CD4-positive, alpha-beta T cell treated with Interferon gamma for 1 hour (primary cell): ENCODE measurements around the gene TSC22D2.
"Not testable (repeated sequence)": the region's sequence is repeated elsewhere in the genome, so short reads cannot be mapped to it uniquely, and the experiment has no call there.

Experiments
- DNase-seq: peaks from one replicate; pipeline ENCODE4 v3.0.0-alpha.2; 2020

Gene TSC22D2

DNA sequence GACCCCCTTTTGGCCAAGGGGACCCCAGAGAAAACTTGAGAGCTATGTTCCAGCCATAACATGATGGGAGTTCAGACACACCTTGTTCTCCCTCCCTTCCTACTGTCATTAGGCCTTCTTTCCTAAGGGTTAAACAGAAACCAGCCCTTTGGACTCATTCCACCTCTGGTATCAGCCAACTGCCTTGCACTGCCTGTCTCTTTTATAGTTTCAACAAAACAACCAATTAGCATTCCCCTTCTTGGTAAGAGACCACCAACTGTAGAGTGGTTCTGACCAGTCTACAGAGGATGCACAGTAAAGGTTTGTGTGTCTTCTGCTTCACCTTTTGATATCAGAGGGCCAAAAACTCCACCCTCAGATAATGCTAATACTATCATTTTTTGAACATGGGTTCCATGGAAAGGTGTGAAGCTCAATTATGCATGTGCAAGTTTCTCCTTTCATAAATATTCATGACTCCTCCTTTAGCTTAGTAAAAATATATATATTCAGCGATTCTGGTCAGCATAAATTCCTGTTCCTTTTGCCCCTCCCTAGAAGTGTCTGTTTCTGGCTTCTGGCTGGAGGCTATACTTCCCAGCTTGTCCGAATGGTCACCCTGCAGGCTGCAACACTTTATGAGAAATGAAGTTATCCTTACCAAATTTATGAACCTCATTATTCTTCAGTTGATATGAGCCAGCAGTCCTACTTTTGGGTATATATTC lies 82.3 kb downstream of the TSC22D2 start:
- DNase-seq: no peak

DNA sequence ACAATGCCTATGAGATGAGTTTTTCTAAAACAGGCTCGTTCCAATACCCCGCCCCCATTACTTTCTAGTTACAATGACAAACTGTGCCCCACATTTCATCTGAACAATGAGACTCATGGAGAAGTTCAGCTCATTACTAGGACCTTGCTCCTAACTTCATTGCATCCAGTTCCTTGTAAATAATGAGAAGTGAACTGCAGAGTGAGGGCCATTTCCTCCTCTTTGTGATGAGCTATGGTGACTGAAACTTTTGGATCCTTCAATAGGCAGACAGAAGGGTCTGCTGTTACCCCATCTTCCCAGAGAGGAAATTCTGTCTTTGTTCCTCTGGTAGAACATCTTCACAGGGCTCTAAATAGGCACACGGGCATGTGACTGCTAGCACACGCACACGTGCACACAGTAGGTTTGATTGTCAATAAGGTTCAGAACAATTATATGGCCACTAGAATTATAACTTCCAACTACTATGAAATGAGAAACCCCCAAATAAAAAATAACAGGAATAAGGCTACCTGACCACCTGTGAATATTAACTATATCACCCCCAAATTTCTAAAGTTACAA lies 86.4 kb downstream of the TSC22D2 start:
- no peak for DNase-seq

DNA sequence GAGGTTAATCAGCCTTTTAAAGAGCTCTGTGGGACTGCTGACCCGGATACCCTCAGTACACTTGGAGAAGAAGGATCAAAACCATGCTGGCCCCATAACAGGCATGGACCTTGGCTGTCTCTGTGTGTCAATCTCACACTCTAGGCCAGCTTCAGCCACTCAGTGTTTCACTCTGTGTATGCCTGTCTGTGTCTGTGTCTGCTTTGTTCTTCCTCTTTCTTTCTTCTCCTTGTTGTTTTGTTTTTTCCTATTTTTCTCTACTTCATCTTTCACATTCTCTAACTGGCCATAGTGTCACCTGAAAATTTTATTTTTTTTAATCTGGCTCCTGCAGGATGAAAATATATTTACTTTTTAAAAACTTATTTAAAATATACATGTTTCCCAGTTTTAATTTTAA lies 87.1 kb downstream of the TSC22D2 start:
- no peak for DNase-seq

DNA sequence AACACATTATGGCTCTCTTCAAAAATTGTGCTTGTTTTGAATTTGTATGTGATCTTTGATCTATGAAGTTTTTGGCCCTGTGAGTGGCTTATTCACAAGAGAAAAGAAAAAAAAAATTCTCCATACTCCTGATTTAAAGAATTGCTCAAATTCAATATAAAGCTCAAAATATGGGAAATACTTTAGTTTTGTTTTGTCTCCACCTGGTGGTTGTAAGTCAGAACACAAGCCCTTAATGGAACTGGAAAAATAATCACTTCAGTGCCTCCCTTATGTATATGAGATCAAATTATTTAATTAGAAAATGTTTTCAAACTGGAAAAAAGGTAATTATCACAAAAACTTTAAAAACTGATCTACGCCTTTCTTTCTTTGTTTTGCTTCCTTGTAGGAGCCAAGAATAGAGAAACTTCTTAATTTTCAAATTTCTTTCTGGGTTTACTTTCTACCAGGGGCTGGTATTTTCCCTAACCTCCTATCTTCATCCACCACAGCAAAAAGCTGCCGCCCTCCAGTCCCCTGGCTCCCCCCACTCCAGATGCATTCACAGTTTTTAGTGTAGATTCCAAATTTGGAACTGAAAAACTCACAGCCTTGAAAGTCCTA lies 87.6 kb downstream of the TSC22D2 start:
- DNase-seq: no peak

DNA sequence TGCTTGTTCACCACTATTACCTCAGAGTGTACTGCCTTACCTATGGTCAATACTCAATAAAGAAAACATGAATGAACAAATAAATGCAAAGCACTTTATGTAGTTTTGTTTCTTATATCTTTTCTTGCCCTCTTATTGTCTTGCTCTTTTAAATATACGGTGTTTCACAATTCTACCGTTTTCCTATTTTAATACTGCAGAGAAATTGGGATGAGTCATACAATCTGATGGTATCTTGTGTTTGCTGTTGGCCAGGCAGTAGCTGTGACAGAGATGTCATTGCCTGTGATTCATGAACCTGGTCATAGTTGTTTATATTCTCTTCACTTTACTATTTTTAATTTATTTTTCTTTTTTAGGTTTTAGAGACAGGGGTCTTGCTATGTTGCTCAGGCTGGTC lies 89.9 kb downstream of the TSC22D2 start:
- DNase-seq: no peak

DNA sequence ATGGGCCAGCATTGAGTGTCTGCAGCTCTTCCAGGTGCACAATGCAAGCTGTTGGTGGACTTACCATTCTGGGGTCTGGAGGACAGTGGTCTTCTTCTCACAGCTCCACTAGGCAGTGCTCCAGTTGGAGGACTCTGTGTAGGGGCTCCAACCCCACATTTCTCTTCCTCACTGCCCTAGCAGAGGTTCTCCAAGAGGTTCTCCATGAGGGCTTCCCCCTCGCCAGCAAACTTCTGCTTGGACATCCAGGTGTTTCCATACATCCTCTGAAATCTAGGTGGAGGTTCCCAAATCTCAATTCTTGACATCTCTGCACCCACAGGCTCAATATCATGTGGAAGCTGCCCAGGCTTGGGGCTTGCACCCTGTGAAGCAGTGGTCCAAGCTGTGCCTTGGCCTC lies 92.9 kb downstream of the TSC22D2 start:
- DNase-seq: not testable (repeated sequence)

DNA sequence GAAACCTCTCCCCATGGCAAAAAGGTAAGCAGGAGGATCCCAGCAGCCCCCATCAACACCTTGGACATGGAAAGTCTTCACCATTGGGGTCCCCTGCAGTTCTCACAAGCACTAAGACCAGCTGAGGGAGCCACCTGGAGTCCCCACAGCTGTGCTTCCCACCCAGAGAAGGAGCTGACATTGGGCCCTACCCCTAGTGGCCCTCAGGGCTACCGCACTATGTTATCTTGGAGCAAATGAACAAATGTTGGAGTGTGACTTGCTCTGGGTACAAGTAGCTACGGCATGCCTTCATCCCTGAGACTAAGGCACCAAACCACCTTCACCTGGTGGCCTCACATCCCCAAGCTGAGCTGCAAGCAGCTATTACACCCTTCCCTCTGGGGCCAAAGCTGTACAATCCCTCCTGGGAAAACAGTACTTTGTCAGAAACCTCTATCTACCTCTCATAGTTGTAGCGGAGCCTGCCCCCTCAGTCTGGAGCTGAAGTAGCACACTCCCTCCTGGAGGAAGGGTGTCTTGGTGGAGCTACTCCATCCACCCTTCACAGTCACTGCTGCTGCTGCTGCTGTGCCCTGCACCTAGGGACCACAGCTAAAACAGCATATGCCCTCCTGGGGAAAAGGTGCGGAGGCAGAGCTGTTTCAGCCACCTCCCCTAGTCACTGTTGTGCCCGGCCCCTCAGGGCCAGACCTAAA lies 95.5 kb downstream of the TSC22D2 start:
- no peak for DNase-seq

DNA sequence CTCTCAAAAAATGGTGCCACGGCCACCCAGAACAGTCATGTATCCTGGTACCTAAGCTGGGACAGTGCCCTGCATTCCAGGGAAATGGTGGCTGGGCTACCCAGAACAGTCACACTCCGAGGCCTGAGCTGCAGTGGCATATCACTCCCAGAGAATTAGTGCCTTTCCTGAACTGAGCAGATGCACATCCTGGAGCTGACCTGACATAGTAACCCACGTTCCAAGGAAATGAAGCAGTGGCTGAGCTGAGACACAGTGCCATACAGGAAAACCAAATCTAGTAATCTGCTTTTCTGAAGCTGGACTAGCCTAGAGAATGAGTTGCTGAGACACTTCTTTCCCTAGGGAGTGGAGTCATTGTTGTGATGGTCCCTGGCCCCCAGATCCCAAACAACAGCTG lies 96.4 kb downstream of the TSC22D2 start:
- no peak for DNase-seq

DNA sequence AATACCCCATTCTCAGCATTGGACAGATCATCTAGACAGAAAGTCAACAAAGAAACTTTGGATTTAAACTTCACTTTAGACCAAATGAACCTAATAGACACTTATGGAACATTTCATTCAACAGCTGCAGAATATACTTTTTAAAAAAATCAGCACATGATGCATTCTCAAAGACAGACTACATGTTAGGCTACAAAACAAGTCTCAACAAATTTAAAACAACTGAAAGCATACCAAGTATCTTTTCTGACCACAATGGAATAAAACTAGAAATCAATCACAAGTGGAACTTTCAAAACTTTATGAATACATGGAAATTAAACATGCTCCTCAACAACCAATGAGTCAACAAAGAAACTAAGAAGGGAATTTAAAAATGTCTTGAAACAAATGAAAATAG lies 100.3 kb downstream of the TSC22D2 start:
- DNase-seq: no peak

DNA sequence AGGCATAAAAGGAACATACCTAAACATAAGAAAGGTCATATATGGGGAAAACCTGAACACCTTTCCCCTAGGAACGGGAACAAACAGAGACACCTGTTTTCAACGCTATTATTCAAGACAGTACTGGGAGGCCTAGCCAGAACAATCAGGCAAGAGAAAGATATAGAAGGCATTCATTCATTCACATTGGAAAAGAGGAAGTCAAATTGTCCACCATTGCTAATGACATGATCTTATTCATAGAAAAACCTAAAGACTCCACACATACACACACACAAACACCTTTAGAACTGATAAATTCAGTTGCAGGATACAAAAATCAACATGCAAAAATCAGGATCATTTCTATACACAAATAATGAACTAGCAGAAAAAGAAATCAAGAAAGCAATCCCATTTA lies 101.7 kb downstream of the TSC22D2 start:
- no peak for DNase-seq

DNA sequence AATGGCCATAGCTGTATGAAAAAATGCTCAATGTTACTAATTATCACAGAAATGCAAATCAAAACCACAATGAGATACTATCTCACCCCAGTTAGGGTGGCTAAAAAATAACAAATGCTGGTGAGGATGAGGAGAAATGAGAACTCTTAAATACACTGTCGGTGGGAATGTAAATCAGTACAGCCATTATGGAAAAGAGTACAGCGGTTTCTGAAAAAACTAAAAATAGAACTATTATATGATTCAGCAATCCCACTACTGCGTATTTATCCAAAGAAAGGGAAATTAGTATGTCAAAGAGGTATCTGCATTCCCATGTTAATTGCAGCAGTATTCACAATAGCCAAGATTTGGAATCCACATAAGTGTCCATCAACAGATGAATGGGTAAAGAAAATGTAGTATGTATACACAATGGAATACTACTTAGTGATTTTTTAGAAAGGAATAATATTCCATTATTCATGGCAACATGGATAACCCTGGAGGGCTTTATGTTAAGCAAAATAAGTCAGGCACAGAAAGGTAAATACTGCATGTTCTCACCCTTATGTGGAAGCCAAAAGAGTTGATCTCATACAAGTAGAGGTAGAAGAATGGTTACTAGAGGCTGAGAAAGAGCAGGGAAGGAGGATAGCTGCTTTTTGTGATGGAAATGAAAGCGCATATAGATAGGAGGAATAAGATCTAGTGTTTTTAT lies 103.2 kb downstream of the TSC22D2 start:
- DNase-seq: no peak

DNA sequence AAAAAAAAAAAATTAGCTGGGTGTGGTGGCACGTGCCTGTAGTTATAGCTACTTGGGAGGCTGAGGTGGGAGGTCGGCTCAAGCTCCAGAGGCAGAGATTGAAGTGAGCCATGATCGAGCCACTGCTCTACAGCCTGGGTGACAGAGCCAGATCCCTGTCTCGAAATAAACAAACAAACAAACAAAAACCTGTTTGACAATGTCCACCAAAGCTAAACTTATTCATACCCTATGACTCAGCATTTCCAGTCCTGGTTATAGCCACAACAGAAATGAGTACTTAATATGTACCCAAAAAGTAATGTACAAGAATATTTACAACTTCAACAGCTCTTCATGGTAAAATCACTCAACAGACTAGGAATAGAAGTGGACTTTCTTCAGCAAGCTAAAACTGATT lies 107.1 kb downstream of the TSC22D2 start:
- no peak for DNase-seq
